GM12873 (cell line): ENCODE data around the gene RALBP1.

Experiments
- CTCF ChIP-seq: IDR thresholded peaks from 2 replicates; pipeline ENCODE4 v1.5.1; 2012; ENCODE audit warnings: low read depth, mild to moderate bottlenecking, moderate library complexity, low read length, control low read depth; ENCODE audit not compliant: insufficient read depth; ENCODE audit errors: missing control alignments

Gene RALBP1

DNA sequence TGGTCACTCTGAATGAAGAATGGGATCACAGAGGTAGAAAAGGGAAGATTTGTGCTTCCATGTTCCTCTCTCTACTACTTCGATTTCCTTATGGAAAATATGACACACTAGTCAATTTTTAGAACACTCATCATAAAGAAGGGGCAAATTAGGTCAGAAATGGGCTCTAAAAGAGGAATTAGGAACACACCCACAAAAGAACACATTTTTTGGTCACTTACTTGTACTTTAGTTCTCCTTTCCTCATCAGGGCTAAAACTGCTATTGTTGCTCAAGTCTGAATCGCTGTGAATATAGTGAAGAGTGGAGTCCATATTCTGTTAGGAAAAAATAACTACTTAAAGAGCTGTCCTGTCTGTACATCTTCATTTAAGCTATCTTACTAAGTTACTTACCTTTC, 86.4 kb downstream of the RALBP1 start:
- TF ChIP-seq CTCF = no peak

DNA sequence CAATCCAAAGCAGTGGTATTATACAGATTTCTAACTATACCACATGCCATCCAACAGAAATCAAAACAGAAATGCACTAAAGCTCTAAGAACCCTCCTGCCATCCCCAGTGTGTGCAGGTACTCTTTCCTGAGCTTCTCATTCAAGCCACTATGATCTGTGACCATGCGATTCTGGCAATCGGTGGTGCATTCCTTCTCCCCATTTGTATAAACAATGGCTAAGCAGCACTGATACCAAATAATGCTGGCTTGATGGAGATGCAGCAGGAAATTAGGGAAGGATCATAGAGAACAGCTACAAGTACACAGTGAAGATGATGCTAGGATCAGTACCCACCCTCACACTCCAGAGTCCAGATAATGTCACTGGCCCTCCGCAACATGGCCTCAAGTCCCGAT, 87.3 kb downstream of the RALBP1 start:
- TF ChIP-seq CTCF = no peak

DNA sequence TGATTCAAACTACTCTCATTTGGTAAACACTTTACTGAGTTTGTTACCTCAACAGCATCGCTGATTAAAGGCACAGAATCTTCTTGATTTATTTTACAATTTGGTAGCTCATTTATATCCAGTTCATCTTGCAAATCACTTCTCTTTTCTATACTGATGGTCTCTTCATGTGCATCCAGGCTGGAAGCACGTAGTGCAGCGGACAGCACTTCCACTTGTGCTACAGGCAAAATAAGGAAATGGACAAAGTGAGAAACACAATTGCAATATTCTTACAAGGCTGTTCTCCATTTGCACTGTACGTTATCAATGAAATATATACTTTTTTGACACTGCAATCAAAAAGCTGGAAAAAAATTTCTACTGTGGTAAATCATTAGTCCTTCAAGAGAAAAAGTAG, 88.0 kb downstream of the RALBP1 start:
- no peak for TF ChIP-seq CTCF

DNA sequence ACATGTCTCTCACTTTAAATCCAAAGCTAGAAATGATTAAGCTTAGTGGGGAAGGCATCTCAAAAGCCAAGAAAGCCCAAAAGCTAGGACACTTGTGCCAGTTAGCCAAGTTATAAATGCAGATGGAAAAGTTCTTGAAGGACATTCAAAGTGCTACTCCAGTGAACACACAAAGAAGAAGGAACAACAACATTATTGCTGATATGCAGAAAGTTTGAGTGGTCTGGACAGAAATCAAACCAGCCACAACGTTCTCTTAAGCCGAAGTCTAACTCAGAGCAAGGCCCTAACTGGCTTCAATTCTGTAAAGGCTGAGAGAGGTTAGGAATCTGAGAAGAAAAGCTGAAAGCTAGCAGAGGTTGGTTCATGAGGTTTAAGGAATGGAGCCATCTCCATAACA, 90.1 kb downstream of the RALBP1 start:
- TF ChIP-seq CTCF = no peak

DNA sequence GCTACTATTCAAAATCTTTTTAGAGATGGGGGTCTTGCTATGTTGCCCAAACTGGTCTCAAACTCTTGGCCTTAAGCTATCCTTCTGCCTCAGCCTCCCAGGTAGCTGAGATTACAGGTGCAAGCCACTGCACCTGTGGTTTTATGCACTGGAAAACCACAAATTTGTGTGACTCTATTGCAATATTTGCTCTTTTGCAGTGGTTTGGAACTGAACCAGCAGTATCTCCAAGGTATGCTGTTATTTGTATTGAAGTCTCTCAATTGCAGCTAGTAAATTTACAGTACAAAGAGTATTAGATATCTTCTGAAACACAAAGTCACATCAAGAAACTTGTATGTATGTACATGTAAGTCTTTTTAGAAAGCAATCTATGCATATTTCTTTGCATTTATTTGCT, 92.9 kb downstream of the RALBP1 start:
- no peak for TF ChIP-seq CTCF

DNA sequence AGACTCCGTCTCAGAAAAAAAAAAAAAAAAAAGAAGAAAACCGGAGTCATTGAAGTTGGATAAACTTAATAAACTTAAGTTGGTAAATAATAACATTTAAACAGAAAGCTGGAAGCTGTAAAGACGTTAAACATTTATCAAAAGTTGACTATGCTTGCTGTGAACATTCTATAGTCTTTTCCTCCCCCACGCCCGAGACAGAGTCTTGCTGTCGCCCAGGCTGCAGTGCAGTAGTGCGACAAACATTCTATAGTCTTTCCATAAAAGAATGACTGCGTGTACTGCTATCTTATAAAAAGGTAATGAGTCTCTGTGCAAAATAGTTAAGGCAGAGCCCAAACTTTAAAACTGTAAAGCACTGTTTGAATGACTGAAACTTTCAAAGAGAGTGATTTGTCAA, 93.9 kb downstream of the RALBP1 start:
- no peak for TF ChIP-seq CTCF

GRCh38 chr18:9570255-9570654, 94.9 kb downstream of the RALBP1 start:
- TF ChIP-seq CTCF = no peak

GRCh38 chr18:9571546-9571945, 96.2 kb downstream of the RALBP1 start:
- TF ChIP-seq CTCF = no peak
